ENCODE measurements around the gene SAA2. TPM values are rescaled to one million over a fixed set of nuclear protein-coding genes. Genes with fewer than 3 reads are reported as not detected.

Gene SAA2
- 100 to 1,000 TPM in 3 of 4 donors, 10 to 100 TPM in 1; 37.2 to 515 (median 246) TPM for total RNA-seq

DNA sequence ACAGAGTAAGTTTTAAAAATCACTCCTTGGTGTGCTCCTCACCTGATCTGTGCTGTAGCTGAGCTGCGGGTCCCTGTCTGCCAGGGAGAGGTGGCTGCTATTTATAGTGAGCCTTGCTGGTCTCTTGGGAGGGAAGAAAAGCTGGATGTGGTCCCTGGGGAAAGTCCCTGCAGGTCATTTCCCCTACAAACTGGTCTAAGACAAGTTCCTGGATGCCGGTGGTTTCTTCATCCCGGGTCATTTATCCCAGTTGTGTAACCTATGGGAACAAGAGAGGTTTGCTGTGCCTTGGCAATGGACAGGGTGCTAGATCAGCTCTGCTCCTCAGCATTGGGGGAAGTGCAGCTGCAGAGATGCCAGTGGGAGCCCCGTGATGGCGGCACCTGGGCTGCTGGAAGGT is at the start of gene SAA2:
Gene SAA2 (minus strand): TSS at position 108 of the 400 bp plus-strand sequence. CDS start 657 bp downstream, outside the sequence.
- TF ChIP-seq, protein P1, sequence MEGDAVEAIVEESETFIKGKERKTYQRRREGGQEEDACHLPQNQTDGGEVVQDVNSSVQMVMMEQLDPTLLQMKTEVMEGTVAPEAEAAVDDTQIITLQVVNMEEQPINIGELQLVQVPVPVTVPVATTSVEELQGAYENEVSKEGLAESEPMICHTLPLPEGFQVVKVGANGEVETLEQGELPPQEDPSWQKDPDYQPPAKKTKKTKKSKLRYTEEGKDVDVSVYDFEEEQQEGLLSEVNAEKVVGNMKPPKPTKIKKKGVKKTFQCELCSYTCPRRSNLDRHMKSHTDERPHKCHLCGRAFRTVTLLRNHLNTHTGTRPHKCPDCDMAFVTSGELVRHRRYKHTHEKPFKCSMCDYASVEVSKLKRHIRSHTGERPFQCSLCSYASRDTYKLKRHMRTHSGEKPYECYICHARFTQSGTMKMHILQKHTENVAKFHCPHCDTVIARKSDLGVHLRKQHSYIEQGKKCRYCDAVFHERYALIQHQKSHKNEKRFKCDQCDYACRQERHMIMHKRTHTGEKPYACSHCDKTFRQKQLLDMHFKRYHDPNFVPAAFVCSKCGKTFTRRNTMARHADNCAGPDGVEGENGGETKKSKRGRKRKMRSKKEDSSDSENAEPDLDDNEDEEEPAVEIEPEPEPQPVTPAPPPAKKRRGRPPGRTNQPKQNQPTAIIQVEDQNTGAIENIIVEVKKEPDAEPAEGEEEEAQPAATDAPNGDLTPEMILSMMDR (IDR thresholded peaks at IDR 0.05) = no peak
- DNase-seq (ENCODE audit: low spot score) = no peak
- no peak for ATAC-seq (ENCODE audit: low FRiP score)

DNA sequence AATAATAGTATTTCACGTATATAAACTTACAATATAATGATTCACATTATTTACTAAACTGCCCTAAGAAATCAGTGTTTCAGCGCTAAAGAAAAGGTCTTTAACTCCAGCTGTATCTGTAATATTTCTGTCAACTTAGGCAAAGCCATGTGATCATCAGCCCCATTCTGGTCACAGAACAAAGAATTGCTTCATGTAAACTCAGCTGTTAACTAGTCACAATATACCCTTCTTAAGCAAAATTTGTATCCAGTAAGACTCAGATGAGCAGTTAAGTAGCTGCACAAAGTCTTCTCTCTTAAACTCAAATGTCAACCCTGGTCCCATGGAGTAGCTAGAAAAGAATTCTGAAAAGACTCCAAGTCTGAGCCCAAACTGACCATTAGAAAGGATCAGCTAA is 46.8 kb upstream of the SAA2 start:
- TF ChIP-seq, protein P1 (IDR thresholded peaks at IDR 0.05) = no peak
- DNase-seq (ENCODE audit: low spot score) (no peak), ATAC-seq (ENCODE audit: low FRiP score) (no peak)

DNA sequence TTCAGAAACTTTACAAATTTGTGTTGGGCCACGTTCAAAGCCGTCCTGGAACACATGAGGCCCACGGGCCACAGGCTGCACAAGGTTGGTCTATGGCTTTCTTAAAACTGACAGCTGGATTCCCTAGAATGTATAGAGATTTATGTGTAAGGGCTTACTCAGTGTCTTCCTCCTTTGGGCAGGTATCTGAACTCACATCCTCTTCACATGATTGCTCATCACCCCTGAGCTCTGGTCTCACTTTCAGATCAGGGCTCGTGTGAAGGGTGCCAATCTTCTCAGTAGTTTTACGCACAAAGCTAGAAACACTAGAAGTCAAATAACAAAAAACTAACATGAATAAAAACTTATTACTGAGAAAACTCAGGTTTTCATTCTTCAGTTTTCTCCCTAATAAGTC is 46.4 kb upstream of the SAA2 start:
- no peak for ATAC-seq (ENCODE audit: low FRiP score)
- TF ChIP-seq, protein P1 (IDR thresholded peaks at IDR 0.05) = no peak
- DNase-seq (ENCODE audit: low spot score) = no peak

DNA sequence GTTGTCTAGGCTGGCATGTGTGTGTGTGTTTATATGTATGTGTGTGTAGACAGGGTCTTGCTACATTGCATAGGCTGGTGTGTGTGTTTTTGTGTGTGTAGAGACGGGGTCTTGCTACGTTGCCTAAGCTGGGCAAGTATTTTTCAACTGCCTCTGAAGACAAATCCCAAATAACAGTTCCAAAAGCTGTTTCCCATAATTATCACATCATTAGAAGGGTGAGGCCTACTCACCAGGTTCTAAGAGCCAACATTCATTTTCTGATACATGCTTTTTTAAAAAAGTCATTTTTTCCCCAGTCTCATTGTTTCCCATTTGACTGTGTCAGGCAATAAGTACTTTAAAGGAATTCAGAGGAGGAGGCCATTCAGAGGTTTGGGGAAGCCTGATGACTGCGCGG is 40.4 kb upstream of the SAA2 start:
- TF ChIP-seq, protein P1 (IDR thresholded peaks at IDR 0.05) = no peak
- DNase-seq (ENCODE audit: low spot score) (no peak), ATAC-seq (ENCODE audit: low FRiP score) (no peak)

DNA sequence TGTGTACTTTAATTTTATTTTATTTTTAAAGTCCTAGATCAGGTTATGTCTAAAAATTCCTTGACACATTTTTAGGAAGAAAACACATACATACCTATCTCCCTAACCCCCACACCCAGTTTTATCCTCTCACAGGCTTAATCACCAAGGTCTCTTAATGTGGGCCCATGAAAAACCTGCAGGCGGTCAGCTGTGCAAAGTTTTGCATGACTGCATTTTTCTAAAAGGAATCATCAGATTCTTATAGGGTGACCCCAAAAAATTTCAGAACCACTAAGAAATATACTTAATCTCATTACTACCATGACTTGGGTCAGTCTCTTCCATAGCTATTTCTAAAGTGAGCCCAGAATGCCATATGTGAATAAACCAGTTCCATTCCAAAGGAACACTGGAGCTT is 37.4 kb upstream of the SAA2 start:
- DNase-seq (ENCODE audit: low spot score) = no peak

DNA sequence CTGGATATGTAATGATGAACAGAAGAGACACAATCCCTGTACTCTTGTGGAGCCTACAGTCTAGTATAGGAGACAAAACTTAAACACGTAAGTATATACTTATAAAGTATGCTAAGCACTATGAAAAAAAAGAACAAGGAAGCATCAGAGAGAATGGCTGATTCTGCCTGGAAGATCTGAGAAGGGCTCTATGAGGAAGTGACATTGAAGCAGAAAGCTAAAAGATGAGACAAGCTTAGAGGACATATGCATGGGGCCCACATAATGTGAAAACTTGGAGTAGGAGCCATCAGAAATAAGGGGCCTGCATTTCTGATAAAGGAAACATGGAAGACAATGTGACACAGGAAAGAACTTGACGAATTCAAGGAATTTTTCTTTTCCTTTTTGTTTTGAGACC is 34.2 kb upstream of the SAA2 start:
- no peak for DNase-seq (ENCODE audit: low spot score)
- TF ChIP-seq, protein P1 (IDR thresholded peaks at IDR 0.05) = no peak
- ATAC-seq (ENCODE audit: low FRiP score) = no peak

More for the DNA sequence above, 37.4 kb upstream of the SAA2 start:
- TF ChIP-seq, protein P1 (IDR thresholded peaks at IDR 0.05) = no peak
- no peak for ATAC-seq (ENCODE audit: low FRiP score)

DNA sequence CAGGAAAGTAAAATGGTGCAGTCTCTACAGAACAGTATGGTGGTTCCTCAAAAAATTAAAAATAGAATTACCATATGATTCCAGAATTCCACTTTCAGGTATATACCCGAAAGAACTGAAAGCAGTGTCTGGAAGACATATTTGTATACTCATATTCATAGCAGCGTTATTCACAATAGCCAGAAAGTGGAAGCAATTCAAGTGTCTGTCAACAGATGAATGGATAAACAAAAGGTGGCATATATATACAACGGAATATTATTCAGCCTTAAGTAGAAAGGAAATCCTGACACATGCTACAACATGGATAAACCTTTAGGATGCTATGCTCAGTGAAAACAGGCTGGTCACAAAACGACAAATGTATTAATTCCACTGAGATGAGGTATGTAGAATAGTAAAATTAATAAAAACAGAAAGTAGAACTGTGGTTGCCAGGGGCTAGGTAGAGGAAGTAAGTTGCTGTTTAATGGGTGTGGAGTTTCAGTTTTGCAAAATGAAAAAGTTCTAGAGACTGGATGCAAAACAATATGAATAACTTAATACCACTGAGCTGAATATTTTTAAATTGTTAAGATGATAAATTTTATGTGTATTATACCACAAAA is 32.1 kb upstream of the SAA2 start:
- DNase-seq (ENCODE audit: low spot score) (no peak), ATAC-seq (ENCODE audit: low FRiP score) (no peak)
- TF ChIP-seq, protein P1 (IDR thresholded peaks at IDR 0.05) = no peak

All from omental fat pad (tissue), 4 donors.